Measurements from ENCODE around the gene SMIM36. TPM values are rescaled to one million over a fixed set of nuclear protein-coding genes. Genes with fewer than 3 reads are reported as not detected.

Gene SMIM36
- total and polyA plus RNA-seq, 2 experiments from 2014 or later, result not detected

GRCh38 chr17:55530064-55530463 is 18.8 kb upstream of the SMIM36 start:
- Mint-ChIP-seq H3K27me3 (ENCODE audit: insufficient read depth, low read depth, poor library complexity) (no peaks in the 10 kb centered on the region), H3K4me1 (peaks cover 3% of the 10 kb centered on the region; the same call in 1 of the 3 replicates), H3K27ac (no peak overlapping the region), H3K36me3 (ENCODE audit: low read depth) (no peaks in the 10 kb centered on the region), H3K4me3 (no peak overlapping the region), H3K9me3 (no peaks in the 10 kb centered on the region)
- DNase-seq (ENCODE audit: low spot score), result no peak
- H3K4me3 ChIP-seq, result no peak overlapping the region
- H3K9me2 ChIP-seq (ENCODE audit: insufficient read depth), result no peaks in the 10 kb centered on the region; the same call in 1 of the 2 replicates
- H3K4me1 ChIP-seq (ENCODE audit: insufficient read depth), result no peaks in the 10 kb centered on the region
- no peaks in the 10 kb centered on the region for H3F3A ChIP-seq (replicated peaks; ENCODE audit: low read depth)
- no peak for ATAC-seq
- H3K36me3 ChIP-seq (ENCODE audit: insufficient read depth), result no peaks in the 10 kb centered on the region
- TF ChIP-seq, protein P1, sequence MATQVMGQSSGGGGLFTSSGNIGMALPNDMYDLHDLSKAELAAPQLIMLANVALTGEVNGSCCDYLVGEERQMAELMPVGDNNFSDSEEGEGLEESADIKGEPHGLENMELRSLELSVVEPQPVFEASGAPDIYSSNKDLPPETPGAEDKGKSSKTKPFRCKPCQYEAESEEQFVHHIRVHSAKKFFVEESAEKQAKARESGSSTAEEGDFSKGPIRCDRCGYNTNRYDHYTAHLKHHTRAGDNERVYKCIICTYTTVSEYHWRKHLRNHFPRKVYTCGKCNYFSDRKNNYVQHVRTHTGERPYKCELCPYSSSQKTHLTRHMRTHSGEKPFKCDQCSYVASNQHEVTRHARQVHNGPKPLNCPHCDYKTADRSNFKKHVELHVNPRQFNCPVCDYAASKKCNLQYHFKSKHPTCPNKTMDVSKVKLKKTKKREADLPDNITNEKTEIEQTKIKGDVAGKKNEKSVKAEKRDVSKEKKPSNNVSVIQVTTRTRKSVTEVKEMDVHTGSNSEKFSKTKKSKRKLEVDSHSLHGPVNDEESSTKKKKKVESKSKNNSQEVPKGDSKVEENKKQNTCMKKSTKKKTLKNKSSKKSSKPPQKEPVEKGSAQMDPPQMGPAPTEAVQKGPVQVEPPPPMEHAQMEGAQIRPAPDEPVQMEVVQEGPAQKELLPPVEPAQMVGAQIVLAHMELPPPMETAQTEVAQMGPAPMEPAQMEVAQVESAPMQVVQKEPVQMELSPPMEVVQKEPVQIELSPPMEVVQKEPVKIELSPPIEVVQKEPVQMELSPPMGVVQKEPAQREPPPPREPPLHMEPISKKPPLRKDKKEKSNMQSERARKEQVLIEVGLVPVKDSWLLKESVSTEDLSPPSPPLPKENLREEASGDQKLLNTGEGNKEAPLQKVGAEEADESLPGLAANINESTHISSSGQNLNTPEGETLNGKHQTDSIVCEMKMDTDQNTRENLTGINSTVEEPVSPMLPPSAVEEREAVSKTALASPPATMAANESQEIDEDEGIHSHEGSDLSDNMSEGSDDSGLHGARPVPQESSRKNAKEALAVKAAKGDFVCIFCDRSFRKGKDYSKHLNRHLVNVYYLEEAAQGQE (IDR thresholded peaks at IDR 0.05; ENCODE audit: unreplicated experiment), result no peak
- TF ChIP-seq STAT1 (IDR thresholded peaks at IDR 0.05; ENCODE audit: unreplicated experiment) (no peak), CREB1 (CRISPR knock-in tag; IDR thresholded peaks at IDR 0.05; ENCODE audit: low read depth) (no peak), JUNB (IDR thresholded peaks at IDR 0.05; ENCODE audit: unreplicated experiment) (no peak), ZNF331 (CRISPR knock-in tag; IDR thresholded peaks at IDR 0.05; ENCODE audit: low read depth) (no peak), EZH2phosphoT487 (IDR thresholded peaks at IDR 0.05; ENCODE audit: unreplicated experiment) (no peak), POLR2AphosphoS5 (IDR thresholded peaks at IDR 0.05; ENCODE audit: low read depth) (no peak), NANOG (IDR thresholded peaks at IDR 0.05; ENCODE audit: borderline replicate concordance) (no peak), EZH2 (IDR thresholded peaks at IDR 0.05; ENCODE audit: low read depth, unreplicated experiment) (no peak), ZNF114 (CRISPR knock-in tag; IDR thresholded peaks at IDR 0.05) (no peak), ZNF462 (CRISPR knock-in tag; IDR thresholded peaks at IDR 0.05) (no peak), CTCF (conservative IDR thresholded peaks at IDR 0.05; ENCODE audit: low read depth in 2 of 2) (no peak)
- TF ChIP-seq, protein P2, sequence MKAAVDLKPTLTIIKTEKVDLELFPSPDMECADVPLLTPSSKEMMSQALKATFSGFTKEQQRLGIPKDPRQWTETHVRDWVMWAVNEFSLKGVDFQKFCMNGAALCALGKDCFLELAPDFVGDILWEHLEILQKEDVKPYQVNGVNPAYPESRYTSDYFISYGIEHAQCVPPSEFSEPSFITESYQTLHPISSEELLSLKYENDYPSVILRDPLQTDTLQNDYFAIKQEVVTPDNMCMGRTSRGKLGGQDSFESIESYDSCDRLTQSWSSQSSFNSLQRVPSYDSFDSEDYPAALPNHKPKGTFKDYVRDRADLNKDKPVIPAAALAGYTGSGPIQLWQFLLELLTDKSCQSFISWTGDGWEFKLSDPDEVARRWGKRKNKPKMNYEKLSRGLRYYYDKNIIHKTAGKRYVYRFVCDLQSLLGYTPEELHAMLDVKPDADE (IDR thresholded peaks at IDR 0.05), result no peak
- H3K4me2 ChIP-seq, result no peak overlapping the region
- no peak overlapping the region for H2AFZ ChIP-seq
- no peaks in the 10 kb centered on the region for H4K20me1 ChIP-seq (replicated peaks; ENCODE audit: insufficient read depth)
- H3K27ac ChIP-seq (ENCODE audit: low read depth), result no peak overlapping the region
- no peaks in the 10 kb centered on the region for H3K79me2 ChIP-seq (replicated peaks; ENCODE audit: insufficient read depth)
- no peaks in the 10 kb centered on the region for H3K27me3 ChIP-seq (ENCODE audit: insufficient read depth)
